K562 (cell line): ENCODE results near the gene SLC26A1. TPM values are rescaled to one million over a fixed set of nuclear protein-coding genes. Genes with fewer than 3 reads are reported as not detected.

Experiments used
- CBX3 ChIP-seq, 2 experiments: IDR thresholded peaks; 1 replicate in 1 of 2; 2 replicates in 1 of 2; pipeline ENCODE4 v1.6.1; 2012; ENCODE audit warnings: inconsistent platforms in 2 of 2, low read length in 2 of 2, borderline replicate concordance in 1 of 2, control low read depth in 1 of 2
- HNRNPUL1 ChIP-seq: fragments of 200-400 bp; formaldehyde crosslinking; IDR thresholded peaks from 2 replicates; pipeline ENCODE4 v1.6.1; 2017; ENCODE audit warnings: low read length
- KLF10 ChIP-seq: fragments of 250-450 bp; sonication (Bioruptor Pico); IDR thresholded peaks from 2 replicates; pipeline ENCODE4 v1.6.1; 2021; ENCODE audit warnings: matching md5 sums
- LEF1 ChIP-seq: fragments of 450-650 bp; IDR thresholded peaks from 2 replicates; pipeline ENCODE4 v1.6.1; 2016; ENCODE audit warnings: mild to moderate bottlenecking
- NUFIP1 ChIP-seq: fragments of 450-650 bp; IDR thresholded peaks from 2 replicates; pipeline ENCODE4 v1.6.1; 2018; ENCODE audit not compliant: partially characterized antibody
- SMARCA4 ChIP-seq: fragments of 450-650 bp; IDR thresholded peaks from 2 replicates; pipeline ENCODE4 v1.6.1; 2016
- SP2 ChIP-seq: IDR thresholded peaks from 2 replicates; pipeline ENCODE4 v1.6.1; 2011; ENCODE audit warnings: mild to moderate bottlenecking, low read depth, low read length, moderate library complexity; ENCODE audit not compliant: poor library complexity, severe bottlenecking; ENCODE audit errors: extremely low read depth
- ZC3H11A ChIP-seq: IDR thresholded peaks from 2 replicates; pipeline ENCODE4 v1.6.1; 2012; ENCODE audit warnings: low read depth, low read length, improper control_type of control experiment
- ZNF316 ChIP-seq: fragments of 450-650 bp; IDR thresholded peaks from 2 replicates; pipeline ENCODE4 v1.6.1; 2016
- ZNF766 ChIP-seq: fragments of 200-800 bp; sonication (Bioruptor generic); conservative IDR thresholded peaks from 2 replicates; pipeline ENCODE4 v1.6.1; 2016; ENCODE audit warnings: missing genetic modification characterization, missing compliant biosample characterization
- polyA plus RNA-seq, 8 experiments: library from polyadenylated mRNA; depleted of rRNA in 4 of 8; stranded (reverse) in 5 of 8; unstranded in 3 of 8; fragments of >200 nt; fragmentation: Nextera tagmentation in 2 of 8; fragmentation: Illumina TruSeq in 1 of 8; extraction: Ambion mirVana in 2 of 8; extraction: Trizol in 1 of 8; gene quantifications; 2 replicates each; pipeline versions ENCODE4 v1.2.1 to v1.2.3, GENCODE V29; 2011 to 2014; ENCODE audit warnings: inconsistent platforms in 1 of 8, missing spikeins in 1 of 8
- total RNA-seq, 7 experiments: library from RNA; depleted of rRNA in 6 of 7; stranded (reverse); fragments of >200 nt in 6 of 7; fragmentation: Illumina TruSeq in 2 of 7; extraction: Trizol in 2 of 7; gene quantifications; 2 replicates each; pipeline versions ENCODE4 v1.2.1 to v1.2.3, GENCODE V29; 2011 to 2021; ENCODE audit warnings: low replicate concordance in 1 of 7
- TF ChIP-seq, protein P1 (sequence below), 2 experiments: fragments of 450-650 bp; conservative IDR thresholded peaks; 2 replicates each; pipeline ENCODE4 v1.6.1; 2017; ENCODE audit warnings: mild to moderate bottlenecking in 2 of 2, moderate library complexity in 2 of 2
- TF ChIP-seq, protein P2 (sequence below): fragments of 450-650 bp; IDR thresholded peaks from 2 replicates; pipeline ENCODE4 v1.6.1; 2018; ENCODE audit not compliant: partially characterized antibody
- TF ChIP-seq, protein P3 (sequence below), 2 experiments: fragments of 450-650 bp in 1 of 2; sonication (generic) in 1 of 2; formaldehyde crosslinking in 1 of 2; IDR thresholded peaks in 1 of 2; conservative IDR thresholded peaks in 1 of 2; 2 replicates each; pipeline versions ENCODE4 v1.6.1 to v1.8.1; 2016 to 2023; ENCODE audit warnings: mild to moderate bottlenecking in 2 of 2, moderate library complexity in 2 of 2, inconsistent platforms in 1 of 2, missing genetic modification reagents in 1 of 2
- TF ChIP-seq, protein P4 (sequence below): sonication (generic); formaldehyde crosslinking; IDR thresholded peaks from 2 replicates; pipeline ENCODE4 v1.8.0; 2023; ENCODE audit warnings: missing genetic modification reagents, mild to moderate bottlenecking, borderline replicate concordance

Gene SLC26A1
- total and polyA plus RNA-seq, 9 of the 15 experiments (the other 6 are each of a cell fraction or from before 2014, with no cell fraction given): 0.11 to 4.2 (median 0.95) TPM

DNA sequence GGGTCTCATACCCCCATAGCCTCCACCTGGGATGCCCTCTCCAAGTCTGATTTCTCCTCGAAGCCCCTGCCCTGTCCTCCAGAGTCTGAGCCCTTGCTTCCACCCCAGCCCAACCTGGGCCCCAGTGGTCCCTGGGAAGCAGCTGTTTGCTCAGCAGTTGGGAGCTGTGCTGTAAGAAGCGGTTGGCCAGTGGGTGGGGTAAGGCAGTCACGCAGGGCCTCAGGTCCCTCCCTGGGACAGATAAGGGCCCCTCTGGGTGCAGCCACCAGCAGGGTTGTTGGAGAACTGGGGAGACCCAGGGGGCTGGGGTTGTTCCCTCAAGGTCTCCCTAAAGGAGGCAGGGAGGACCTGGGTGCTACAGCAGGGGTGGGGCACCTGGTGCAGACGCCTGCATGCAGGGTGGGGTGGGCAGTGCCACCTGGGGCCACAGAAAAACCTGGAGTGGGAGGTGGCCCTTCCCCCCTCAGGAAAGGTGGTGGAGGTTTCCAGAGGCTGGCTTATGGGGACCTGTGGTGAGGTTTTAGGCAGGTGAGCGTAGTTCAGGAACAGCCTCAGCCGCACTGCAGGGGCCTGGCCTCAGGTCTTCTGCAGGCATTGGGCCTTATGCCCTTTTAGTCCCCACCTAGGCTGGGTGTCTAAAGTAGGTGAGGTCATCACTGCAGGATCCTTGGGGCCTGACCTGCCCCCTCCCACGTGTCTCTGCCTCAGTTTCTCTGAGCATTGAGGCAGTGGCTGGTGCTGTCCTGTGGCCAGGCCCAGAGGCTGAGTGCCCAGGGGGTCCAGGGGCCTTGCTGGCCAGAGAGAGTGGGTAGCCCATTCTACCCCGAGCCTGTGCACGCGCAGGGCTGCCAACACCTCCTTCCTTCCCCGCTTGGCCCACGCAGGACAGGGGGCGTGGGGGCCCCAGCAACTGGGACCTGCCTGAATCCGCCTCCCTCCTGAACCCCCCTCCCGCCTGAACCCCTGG lies 3.1 kb upstream of the SLC26A1 start (continued):
- TF ChIP-seq, protein P1, sequence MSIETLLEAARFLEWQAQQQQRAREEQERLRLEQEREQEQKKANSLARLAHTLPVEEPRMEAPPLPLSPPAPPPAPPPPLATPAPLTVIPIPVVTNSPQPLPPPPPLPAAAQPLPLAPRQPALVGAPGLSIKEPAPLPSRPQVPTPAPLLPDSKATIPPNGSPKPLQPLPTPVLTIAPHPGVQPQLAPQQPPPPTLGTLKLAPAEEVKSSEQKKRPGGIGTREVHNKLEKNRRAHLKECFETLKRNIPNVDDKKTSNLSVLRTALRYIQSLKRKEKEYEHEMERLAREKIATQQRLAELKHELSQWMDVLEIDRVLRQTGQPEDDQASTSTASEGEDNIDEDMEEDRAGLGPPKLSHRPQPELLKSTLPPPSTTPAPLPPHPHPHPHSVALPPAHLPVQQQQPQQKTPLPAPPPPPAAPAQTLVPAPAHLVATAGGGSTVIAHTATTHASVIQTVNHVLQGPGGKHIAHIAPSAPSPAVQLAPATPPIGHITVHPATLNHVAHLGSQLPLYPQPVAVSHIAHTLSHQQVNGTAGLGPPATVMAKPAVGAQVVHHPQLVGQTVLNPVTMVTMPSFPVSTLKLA (conservative IDR thresholded peaks at IDR 0.05): peak in 1 of 2 experiments; percentile 58; a peak in 2 of 4 replicates
- TF ChIP-seq SP2: no peak
- peak; percentile 44; the same call in 1 of the 2 replicates for TF ChIP-seq SMARCA4
- peak; percentile 65 for TF ChIP-seq LEF1
- no peak for TF ChIP-seq HNRNPUL1
- TF ChIP-seq, protein P2, sequence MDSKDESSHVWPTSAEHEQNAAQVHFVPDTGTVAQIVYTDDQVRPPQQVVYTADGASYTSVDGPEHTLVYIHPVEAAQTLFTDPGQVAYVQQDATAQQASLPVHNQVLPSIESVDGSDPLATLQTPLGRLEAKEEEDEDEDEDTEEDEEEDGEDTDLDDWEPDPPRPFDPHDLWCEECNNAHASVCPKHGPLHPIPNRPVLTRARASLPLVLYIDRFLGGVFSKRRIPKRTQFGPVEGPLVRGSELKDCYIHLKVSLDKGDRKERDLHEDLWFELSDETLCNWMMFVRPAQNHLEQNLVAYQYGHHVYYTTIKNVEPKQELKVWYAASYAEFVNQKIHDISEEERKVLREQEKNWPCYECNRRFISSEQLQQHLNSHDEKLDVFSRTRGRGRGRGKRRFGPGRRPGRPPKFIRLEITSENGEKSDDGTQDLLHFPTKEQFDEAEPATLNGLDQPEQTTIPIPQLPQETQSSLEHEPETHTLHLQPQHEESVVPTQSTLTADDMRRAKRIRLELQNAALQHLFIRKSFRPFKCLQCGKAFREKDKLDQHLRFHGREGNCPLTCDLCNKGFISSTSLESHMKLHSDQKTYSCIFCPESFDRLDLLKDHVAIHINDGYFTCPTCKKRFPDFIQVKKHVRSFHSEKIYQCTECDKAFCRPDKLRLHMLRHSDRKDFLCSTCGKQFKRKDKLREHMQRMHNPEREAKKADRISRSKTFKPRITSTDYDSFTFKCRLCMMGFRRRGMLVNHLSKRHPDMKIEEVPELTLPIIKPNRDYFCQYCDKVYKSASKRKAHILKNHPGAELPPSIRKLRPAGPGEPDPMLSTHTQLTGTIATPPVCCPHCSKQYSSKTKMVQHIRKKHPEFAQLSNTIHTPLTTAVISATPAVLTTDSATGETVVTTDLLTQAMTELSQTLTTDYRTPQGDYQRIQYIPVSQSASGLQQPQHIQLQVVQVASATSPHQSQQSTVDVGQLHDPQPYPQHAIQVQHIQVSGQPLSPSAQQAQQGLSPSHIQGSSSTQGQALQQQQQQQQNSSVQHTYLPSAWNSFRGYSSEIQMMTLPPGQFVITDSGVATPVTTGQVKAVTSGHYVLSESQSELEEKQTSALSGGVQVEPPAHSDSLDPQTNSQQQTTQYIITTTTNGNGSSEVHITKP: peak; percentile 98
- TF ChIP-seq, protein P3, sequence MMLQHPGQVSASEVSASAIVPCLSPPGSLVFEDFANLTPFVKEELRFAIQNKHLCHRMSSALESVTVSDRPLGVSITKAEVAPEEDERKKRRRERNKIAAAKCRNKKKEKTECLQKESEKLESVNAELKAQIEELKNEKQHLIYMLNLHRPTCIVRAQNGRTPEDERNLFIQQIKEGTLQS (IDR thresholded peaks at IDR 0.05): peak; percentile 80
- TF ChIP-seq, protein P3 (CRISPR knock-in tag; conservative IDR thresholded peaks at IDR 0.05): no peak
- no peak for TF ChIP-seq KLF10 (CRISPR knock-in tag)
- TF ChIP-seq CBX3 (IDR thresholded peaks at IDR 0.05; ENCODE audit: borderline replicate concordance in 1 of 2, low read length in 2 of 2): 0 out of 3 replicates have a peak, but pooled peaks of 1 of the 2 experiments have one; percentile 8
- TF ChIP-seq, protein P4, sequence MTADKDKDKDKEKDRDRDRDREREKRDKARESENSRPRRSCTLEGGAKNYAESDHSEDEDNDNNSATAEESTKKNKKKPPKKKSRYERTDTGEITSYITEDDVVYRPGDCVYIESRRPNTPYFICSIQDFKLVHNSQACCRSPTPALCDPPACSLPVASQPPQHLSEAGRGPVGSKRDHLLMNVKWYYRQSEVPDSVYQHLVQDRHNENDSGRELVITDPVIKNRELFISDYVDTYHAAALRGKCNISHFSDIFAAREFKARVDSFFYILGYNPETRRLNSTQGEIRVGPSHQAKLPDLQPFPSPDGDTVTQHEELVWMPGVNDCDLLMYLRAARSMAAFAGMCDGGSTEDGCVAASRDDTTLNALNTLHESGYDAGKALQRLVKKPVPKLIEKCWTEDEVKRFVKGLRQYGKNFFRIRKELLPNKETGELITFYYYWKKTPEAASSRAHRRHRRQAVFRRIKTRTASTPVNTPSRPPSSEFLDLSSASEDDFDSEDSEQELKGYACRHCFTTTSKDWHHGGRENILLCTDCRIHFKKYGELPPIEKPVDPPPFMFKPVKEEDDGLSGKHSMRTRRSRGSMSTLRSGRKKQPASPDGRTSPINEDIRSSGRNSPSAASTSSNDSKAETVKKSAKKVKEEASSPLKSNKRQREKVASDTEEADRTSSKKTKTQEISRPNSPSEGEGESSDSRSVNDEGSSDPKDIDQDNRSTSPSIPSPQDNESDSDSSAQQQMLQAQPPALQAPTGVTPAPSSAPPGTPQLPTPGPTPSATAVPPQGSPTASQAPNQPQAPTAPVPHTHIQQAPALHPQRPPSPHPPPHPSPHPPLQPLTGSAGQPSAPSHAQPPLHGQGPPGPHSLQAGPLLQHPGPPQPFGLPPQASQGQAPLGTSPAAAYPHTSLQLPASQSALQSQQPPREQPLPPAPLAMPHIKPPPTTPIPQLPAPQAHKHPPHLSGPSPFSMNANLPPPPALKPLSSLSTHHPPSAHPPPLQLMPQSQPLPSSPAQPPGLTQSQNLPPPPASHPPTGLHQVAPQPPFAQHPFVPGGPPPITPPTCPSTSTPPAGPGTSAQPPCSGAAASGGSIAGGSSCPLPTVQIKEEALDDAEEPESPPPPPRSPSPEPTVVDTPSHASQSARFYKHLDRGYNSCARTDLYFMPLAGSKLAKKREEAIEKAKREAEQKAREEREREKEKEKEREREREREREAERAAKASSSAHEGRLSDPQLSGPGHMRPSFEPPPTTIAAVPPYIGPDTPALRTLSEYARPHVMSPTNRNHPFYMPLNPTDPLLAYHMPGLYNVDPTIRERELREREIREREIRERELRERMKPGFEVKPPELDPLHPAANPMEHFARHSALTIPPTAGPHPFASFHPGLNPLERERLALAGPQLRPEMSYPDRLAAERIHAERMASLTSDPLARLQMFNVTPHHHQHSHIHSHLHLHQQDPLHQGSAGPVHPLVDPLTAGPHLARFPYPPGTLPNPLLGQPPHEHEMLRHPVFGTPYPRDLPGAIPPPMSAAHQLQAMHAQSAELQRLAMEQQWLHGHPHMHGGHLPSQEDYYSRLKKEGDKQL (CRISPR knock-in tag): peak; percentile 89
- TF ChIP-seq ZC3H11A: no peak
- no peak for TF ChIP-seq NUFIP1
- TF ChIP-seq ZNF316: no peak
- TF ChIP-seq ZNF766 (CRISPR knock-in tag): peak; percentile 38; the same call in 1 of the 2 replicates
